Activated T-cell treated with anti-CD3 and anti-CD28 coated beads, Interleukin-2, amount 50 U/mL, for 4 hours (primary cell): ENCODE measurements around the gene STXBP6. TPM values are rescaled to one million over a fixed set of nuclear protein-coding genes. Genes with fewer than 3 reads are reported as not detected.

Experiments used
- ATAC-seq, 2 donors: fragments of 200-7000 bp; cut with Tn5 transposase; one replicate each; pipeline ENCODE4 v1.10.0; 2021
- DNase-seq: peaks from one replicate; pipeline ENCODE4 v3.0.0-alpha.2; 2020
- H3K27me3 Mint-ChIP-seq: one replicate; pipeline ENCODE4 v1.8.0; 2021; ENCODE audit warnings: low read depth, mixed read lengths
- H3K36me3 Mint-ChIP-seq: one replicate; pipeline ENCODE4 v1.8.0; 2022; ENCODE audit warnings: mixed read lengths; ENCODE audit not compliant: insufficient read depth
- H3K4me1 Mint-ChIP-seq: one replicate; pipeline ENCODE4 v1.8.0; 2021; ENCODE audit warnings: low read depth, mixed read lengths
- H3K4me3 Mint-ChIP-seq: one replicate; pipeline ENCODE4 v1.8.0; 2021; ENCODE audit warnings: mild to moderate bottlenecking, moderate library complexity, mixed read lengths
- H3K9me3 Mint-ChIP-seq: one replicate; pipeline ENCODE4 v1.8.0; 2021; ENCODE audit warnings: mixed read lengths
- total RNA-seq, 3 donors: library from RNA; stranded (reverse); gene quantifications; one replicate each; pipeline ENCODE4 v1.2.1, GENCODE V29; 2021

Gene STXBP6
- under 1 TPM in 1 of 3 donors, not detected in 2; 0.18 TPM for total RNA-seq

DNA sequence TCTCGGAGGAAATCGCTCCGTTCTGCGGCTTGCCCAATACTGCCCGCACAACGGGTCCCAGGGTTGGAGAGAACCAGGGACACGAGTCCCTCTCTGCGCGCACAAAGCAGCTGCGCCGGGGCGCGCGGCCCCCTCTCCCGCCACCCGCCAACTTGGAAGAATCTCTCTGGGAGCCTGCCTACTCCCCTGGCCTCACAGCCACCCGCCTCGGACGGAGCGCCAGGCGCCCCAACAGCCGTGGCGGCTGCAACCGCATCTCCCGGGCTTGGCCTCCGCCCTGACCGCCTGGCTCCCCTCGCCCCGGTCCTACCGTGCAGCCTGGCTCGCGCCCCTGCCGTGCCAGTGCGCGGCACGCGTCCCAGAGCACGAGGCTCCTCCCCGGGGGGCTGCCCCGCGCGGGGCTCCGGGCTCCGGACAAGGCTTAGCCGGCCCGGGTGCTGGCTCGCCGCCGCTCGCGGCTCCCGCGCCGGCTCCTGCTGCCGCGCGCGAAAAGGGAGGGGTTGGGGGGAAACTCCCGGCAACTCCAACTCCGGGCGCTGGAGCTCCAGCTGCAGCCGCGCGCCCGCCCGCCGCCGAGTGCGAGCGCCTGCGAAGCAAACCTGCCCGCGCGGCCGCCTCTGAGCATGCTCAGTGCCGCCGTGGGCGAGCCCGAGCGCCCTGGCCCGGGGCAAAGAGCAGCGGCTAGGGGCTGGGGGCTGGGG, at the start of gene STXBP6:
Gene STXBP6, minus strand, starts transcription at position 580 of the 701 bp plus-strand sequence. CDS start 75,329 bp downstream, outside the sequence.
- Mint-ChIP-seq H3K4me3 (peak within 1 kb of the TSS; percentile 30), H3K4me1 (peaks cover 8% of the 10 kb centered on the region), H3K9me3 (no peaks in the 10 kb centered on the region), H3K36me3 (no peaks in the 10 kb centered on the region), H3K27me3 (peaks cover 53% of the 10 kb centered on the region)
- ATAC-seq: peak; percentile 48 to 57
- DNase-seq: no peak

- Mint-ChIP-seq H3K9me3 (no peaks in the 10 kb centered on the region), H3K4me3 (no peak overlapping the region), H3K36me3 (no peaks in the 10 kb centered on the region), H3K4me1 (no peaks in the 10 kb centered on the region), H3K27me3 (peaks cover 26% of the 10 kb centered on the region)
- DNase-seq (no peak), ATAC-seq (no peak)
Measured at GRCh38 chr14:25097120-25097519, 47.2 kb upstream of the STXBP6 start.

DNA sequence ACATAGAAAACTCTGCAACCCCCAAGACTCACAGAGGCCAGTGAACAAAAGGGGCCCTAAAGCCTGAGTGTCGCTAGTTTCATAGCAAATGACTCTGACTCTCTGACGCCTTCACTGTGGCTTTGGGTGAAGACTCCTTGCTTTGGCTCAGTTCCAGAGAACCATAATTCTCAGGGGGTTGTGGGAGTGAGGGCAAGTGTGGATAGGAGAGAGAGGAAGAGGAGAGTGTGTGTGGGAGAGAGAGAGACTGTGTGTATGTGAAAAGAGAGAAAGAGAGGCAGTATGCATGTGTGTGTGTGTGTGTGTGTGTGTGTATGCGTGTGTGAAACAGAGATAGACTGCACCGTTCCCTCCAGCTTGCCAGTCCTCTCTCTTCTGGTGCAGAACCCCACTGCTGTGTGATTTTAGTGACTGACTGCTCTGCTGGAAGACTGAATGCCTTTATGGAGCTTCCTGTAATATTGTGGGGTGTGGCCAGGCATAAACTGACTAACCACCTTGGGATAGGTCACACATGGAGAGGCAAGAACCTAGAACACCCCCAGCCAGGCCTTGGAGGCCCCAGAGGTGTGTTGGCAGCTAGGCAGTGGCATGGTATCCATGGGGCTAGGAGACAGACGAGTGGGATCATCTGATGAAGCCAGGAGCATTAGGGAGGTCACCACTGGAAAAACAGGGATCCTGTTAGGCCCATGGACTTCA, 45.9 kb upstream of the STXBP6 start:
- H3K27me3 Mint-ChIP-seq: peaks cover 30% of the 10 kb centered on the region
- H3K9me3 Mint-ChIP-seq: no peaks in the 10 kb centered on the region
- H3K4me3 Mint-ChIP-seq: no peak overlapping the region
- H3K4me1 Mint-ChIP-seq: no peaks in the 10 kb centered on the region
- DNase-seq (no peak), ATAC-seq (no peak)
- no peaks in the 10 kb centered on the region for H3K36me3 Mint-ChIP-seq

- Mint-ChIP-seq H3K27me3 (peaks cover 36% of the 10 kb centered on the region), H3K9me3 (no peaks in the 10 kb centered on the region), H3K4me3 (no peak overlapping the region), H3K4me1 (no peaks in the 10 kb centered on the region), H3K36me3 (no peaks in the 10 kb centered on the region)
- DNase-seq (no peak), ATAC-seq (no peak)
Measured at GRCh38 chr14:25094171-25094907, 44.4 kb upstream of the STXBP6 start.

GRCh38 chr14:25092258-25092740, 42.4 kb upstream of the STXBP6 start:
- no peak overlapping the region for H3K4me3 Mint-ChIP-seq
- no peaks in the 10 kb centered on the region for H3K4me1 Mint-ChIP-seq

GRCh38 chr14:25090716-25091454, 40.9 kb upstream of the STXBP6 start:
- no peaks in the 10 kb centered on the region for H3K36me3 Mint-ChIP-seq
- no peaks in the 10 kb centered on the region for H3K4me1 Mint-ChIP-seq
- H3K27me3 Mint-ChIP-seq: peaks cover 24% of the 10 kb centered on the region
- DNase-seq (no peak), ATAC-seq (no peak)
- no peak overlapping the region for H3K4me3 Mint-ChIP-seq
- H3K9me3 Mint-ChIP-seq: no peaks in the 10 kb centered on the region

More at GRCh38 chr14:25092258-25092740, 42.4 kb upstream of the STXBP6 start:
- no peaks in the 10 kb centered on the region for H3K9me3 Mint-ChIP-seq
- H3K27me3 Mint-ChIP-seq: peaks cover 28% of the 10 kb centered on the region
- no peak for DNase-seq
- no peaks in the 10 kb centered on the region for H3K36me3 Mint-ChIP-seq
- ATAC-seq: no peak

- Mint-ChIP-seq H3K27me3 (peaks cover 21% of the 10 kb centered on the region), H3K4me3 (no peak overlapping the region), H3K36me3 (no peaks in the 10 kb centered on the region), H3K9me3 (no peaks in the 10 kb centered on the region), H3K4me1 (no peaks in the 10 kb centered on the region)
- no peak for ATAC-seq
- no peak for DNase-seq
Measured at GRCh38 chr14:25090256-25090655, 40.3 kb upstream of the STXBP6 start.

DNA sequence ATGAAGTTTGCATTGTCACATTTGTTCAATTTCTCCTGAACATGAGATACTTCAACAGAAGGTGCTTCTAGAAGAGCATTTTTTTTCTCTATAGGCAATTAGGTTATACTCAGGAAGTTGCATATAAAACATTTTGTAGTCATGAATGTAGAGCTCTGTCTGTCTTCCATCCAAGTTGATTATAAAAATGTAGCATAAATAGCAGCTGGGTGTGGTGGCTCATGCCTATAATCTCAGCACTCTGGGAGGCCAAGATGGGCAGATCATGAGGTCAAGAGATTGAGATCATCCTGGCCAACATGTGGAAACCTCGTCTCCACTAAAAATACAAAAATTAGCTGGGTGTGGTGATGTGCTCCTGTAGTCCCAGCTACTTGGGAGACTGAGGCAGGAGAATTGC, 39.5 kb upstream of the STXBP6 start:
- ATAC-seq: no peak
- H3K4me3 Mint-ChIP-seq: no peak overlapping the region
- no peak for DNase-seq
- H3K4me1 Mint-ChIP-seq: no peaks in the 10 kb centered on the region
- H3K9me3 Mint-ChIP-seq: no peaks in the 10 kb centered on the region
- H3K36me3 Mint-ChIP-seq: no peaks in the 10 kb centered on the region
- peaks cover 19% of the 10 kb centered on the region for H3K27me3 Mint-ChIP-seq

GRCh38 chr14:25086821-25087396, 37.0 kb upstream of the STXBP6 start:
- Mint-ChIP-seq H3K36me3 (no peaks in the 10 kb centered on the region), H3K4me1 (no peaks in the 10 kb centered on the region), H3K4me3 (no peak overlapping the region), H3K27me3 (peaks cover 25% of the 10 kb centered on the region), H3K9me3 (no peaks in the 10 kb centered on the region)
- DNase-seq (no peak), ATAC-seq (no peak)

DNA sequence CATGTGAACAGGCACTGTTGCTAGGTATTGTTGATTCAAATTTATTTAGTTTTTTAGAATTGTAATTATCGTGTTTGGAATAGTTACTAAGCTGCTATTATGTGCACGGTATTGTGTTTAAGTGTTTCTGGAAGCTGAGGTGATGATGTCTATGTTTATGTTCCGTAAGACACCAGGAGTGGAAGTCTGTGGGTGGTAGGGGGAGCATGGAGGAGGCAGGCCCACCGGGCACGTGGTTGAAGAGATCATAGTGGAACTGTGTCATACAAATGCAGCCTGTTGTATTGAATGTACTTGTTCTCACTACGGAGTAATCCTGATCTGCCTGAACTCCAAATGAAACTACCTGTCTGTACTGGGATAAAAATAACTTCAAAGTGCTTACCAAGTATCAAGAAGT, 36.1 kb upstream of the STXBP6 start:
- Mint-ChIP-seq H3K4me3 (no peak overlapping the region), H3K36me3 (no peaks in the 10 kb centered on the region), H3K27me3 (peaks cover 27% of the 10 kb centered on the region), H3K9me3 (no peaks in the 10 kb centered on the region), H3K4me1 (no peaks in the 10 kb centered on the region)
- DNase-seq (no peak), ATAC-seq (no peak)

DNA sequence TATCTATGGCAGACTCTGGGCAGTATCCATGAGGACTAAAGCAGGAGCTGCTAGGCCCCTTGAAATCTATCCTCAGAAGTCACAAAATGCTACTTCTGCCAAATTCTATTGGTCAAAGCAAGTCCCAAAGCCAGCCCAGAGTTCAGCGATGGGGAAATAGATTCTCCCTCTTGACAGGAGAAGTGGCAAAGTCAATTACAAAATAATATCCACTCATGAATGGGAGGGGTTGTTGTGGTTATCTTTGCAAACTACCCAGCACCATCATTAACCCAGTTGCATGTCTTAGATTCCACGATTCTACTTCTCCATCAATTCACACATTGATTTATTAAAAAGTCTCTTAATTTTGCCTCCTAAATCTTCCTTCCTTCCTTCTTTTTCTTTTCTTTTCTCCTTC, 30.7 kb upstream of the STXBP6 start:
- Mint-ChIP-seq H3K36me3 (no peaks in the 10 kb centered on the region), H3K4me1 (no peaks in the 10 kb centered on the region), H3K27me3 (peaks cover 28% of the 10 kb centered on the region), H3K4me3 (no peak overlapping the region), H3K9me3 (no peaks in the 10 kb centered on the region)
- no peak for DNase-seq
- ATAC-seq: no peak

DNA sequence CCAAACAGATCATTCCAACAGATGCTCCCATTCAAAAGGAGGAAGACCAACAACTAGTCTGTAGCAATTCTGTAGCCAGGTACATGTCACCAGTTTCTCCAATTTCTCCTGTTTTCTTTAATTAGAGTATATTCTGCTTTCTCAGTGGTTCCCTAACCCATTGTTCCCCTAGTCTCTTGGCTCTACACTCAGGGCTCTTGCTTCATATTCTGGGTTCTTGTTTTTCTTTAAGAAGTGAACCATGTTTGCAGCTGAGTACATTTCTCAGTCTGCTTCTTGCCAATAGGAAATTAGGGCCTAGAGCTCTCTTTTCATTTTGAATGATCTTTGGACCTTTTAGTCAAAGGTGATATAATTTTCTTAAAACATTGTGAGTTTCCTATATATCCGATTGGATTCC, 29.4 kb upstream of the STXBP6 start:
- Mint-ChIP-seq H3K9me3 (no peaks in the 10 kb centered on the region), H3K4me3 (no peak overlapping the region), H3K27me3 (peaks cover 27% of the 10 kb centered on the region), H3K36me3 (no peaks in the 10 kb centered on the region), H3K4me1 (no peaks in the 10 kb centered on the region)
- no peak for ATAC-seq
- DNase-seq: no peak

GRCh38 chr14:25074099-25074685, 24.2 kb upstream of the STXBP6 start:
- Mint-ChIP-seq H3K4me3 (no peak overlapping the region), H3K36me3 (no peaks in the 10 kb centered on the region), H3K9me3 (no peaks in the 10 kb centered on the region), H3K27me3 (peaks cover 12% of the 10 kb centered on the region), H3K4me1 (no peaks in the 10 kb centered on the region)
- ATAC-seq (no peak), DNase-seq (no peak)
